Sigmoid colon (tissue), 7 donors: ENCODE measurements around the gene ARHGAP22. TPM values are rescaled to one million over a fixed set of nuclear protein-coding genes. Genes with fewer than 3 reads are reported as not detected.

Experiments used
- DNase-seq: peaks from one replicate; pipeline ENCODE4 v3.0.0-alpha.2; 2019
- H3K27ac ChIP-seq, 4 donors: fragments of 200-600 bp; sonication (generic); one replicate each; pipeline ENCODE4 v1.5.1; 2016 to 2019; ENCODE audit warnings: mild to moderate bottlenecking in 1 of 4
- H3K27me3 ChIP-seq, 3 donors: fragments of 200-600 bp; sonication (generic); one replicate each; pipeline ENCODE4 v1.5.1; 2019; ENCODE audit warnings: mild to moderate bottlenecking in 1 of 3
- H3K36me3 ChIP-seq, 4 donors: fragments of 200-600 bp; sonication (generic); one replicate each; pipeline ENCODE4 v1.5.1; 2016 to 2019
- H3K4me1 ChIP-seq, 4 donors: fragments of 200-600 bp; sonication (generic); one replicate each; pipeline ENCODE4 v1.5.1; 2017 to 2019
- H3K4me3 ChIP-seq, 4 donors: fragments of 200-600 bp; sonication (generic); one replicate each; pipeline ENCODE4 v1.5.1; 2017 to 2019; ENCODE audit warnings: mild to moderate bottlenecking in 2 of 4, moderate library complexity in 1 of 4
- H3K9me3 ChIP-seq, 4 donors: fragments of 200-600 bp in 3 of 4; sonication (generic) in 3 of 4; one replicate each; pipeline versions ENCODE4 v1.5.1 to v1.6.1; 2013 to 2019
- EP300 ChIP-seq, 4 donors: sonication (generic); formaldehyde crosslinking; IDR thresholded peaks; one replicate each; pipeline ENCODE4 v1.6.1; 2017; ENCODE audit warnings: antibody characterized with exemption in 4 of 4
- POLR2A ChIP-seq, 2 donors: fragments of 450-650 bp; IDR thresholded peaks; one replicate each; pipeline ENCODE4 v1.6.1; 2016; ENCODE audit warnings: antibody characterized with exemption in 2 of 2, mild to moderate bottlenecking in 2 of 2, moderate library complexity in 2 of 2
- POLR2AphosphoS5 ChIP-seq, 4 donors: sonication (generic); formaldehyde crosslinking; IDR thresholded peaks; one replicate each; pipeline ENCODE4 v1.6.1; 2017; ENCODE audit warnings: antibody characterized with exemption in 4 of 4
- WGBS, 2 donors: extraction: QIAGEN DNeasy Blood & Tissue Kit; methylation state at CpG; one replicate each; pipeline ENCODE4 v1.1.7; 2013; 5-methylcytosine and 5-hydroxymethylcytosine counted together
- intact Hi-C: fragments of 100-400 bp; cut with DNase I; formaldehyde crosslinking; loops from one replicate; pipeline ENCODE4 v1.15.1; 2023
- polyA plus RNA-seq, 3 donors: library from polyadenylated mRNA; stranded (reverse); fragments of 200-250 nt; gene quantifications; one replicate each; pipeline ENCODE4 v1.2.3, GENCODE V29; 2013
- total RNA-seq, 4 donors: library from RNA; depleted of rRNA; stranded (reverse); fragments of >200 nt; gene quantifications; one replicate each; pipeline ENCODE4 v1.1.0, GENCODE V29; 2016
- TF ChIP-seq, protein P1 (sequence below), 4 experiments: fragments of 450-650 bp in 3 of 4; fragments of 200-600 bp in 1 of 4; IDR thresholded peaks; one replicate each; pipeline ENCODE4 v1.5.1; 2016 to 2019; ENCODE audit warnings: antibody characterized with exemption in 4 of 4, mild to moderate bottlenecking in 3 of 4, moderate library complexity in 2 of 4
- donor health status: healthy with polysubstance abuse.
- donor health status: Bipolar disorder and iron deficiency.
- donor health status: healthy.

ARHGAP22 gene
- total and polyA plus RNA-seq, 7 donors, result 1.2 to 6.4 (median 3.1) TPM

GRCh38 chr10:48462482-48463020 lies 142.3 kb downstream of the ARHGAP22 start:
- H3K27me3 ChIP-seq, result peaks cover 0 to 7% (median 4%) of the 10 kb centered on the region in 3 donors
- DNase-seq, result no peak

GRCh38 chr10:48461623-48462481 lies 143.0 kb downstream of the ARHGAP22 start:
- TF ChIP-seq EP300 (IDR thresholded peaks at IDR 0.05) (no peak), POLR2AphosphoS5 (IDR thresholded peaks at IDR 0.05) (no peak), POLR2A (IDR thresholded peaks at IDR 0.05) (no peak)
- TF ChIP-seq, protein P1, sequence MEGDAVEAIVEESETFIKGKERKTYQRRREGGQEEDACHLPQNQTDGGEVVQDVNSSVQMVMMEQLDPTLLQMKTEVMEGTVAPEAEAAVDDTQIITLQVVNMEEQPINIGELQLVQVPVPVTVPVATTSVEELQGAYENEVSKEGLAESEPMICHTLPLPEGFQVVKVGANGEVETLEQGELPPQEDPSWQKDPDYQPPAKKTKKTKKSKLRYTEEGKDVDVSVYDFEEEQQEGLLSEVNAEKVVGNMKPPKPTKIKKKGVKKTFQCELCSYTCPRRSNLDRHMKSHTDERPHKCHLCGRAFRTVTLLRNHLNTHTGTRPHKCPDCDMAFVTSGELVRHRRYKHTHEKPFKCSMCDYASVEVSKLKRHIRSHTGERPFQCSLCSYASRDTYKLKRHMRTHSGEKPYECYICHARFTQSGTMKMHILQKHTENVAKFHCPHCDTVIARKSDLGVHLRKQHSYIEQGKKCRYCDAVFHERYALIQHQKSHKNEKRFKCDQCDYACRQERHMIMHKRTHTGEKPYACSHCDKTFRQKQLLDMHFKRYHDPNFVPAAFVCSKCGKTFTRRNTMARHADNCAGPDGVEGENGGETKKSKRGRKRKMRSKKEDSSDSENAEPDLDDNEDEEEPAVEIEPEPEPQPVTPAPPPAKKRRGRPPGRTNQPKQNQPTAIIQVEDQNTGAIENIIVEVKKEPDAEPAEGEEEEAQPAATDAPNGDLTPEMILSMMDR (IDR thresholded peaks at IDR 0.05), result no peak
- WGBS, 2 donors, result 88 to 89% methylated on average over 12 of the region's 12 CpGs
- H3K27me3 ChIP-seq, result peaks cover 0 to 3% (median 3%) of the 10 kb centered on the region in 3 donors
- intact Hi-C loops, result no loop called here
- H3K27ac ChIP-seq, result no peak overlapping the region
- H3K4me1 ChIP-seq, result peaks cover 0 to 40% (median 32%) of the 10 kb centered on the region in 4 donors
- H3K9me3 ChIP-seq, result no peaks in the 10 kb centered on the region
- H3K4me3 ChIP-seq, result no peak overlapping the region
- H3K36me3 ChIP-seq, result no peaks in the 10 kb centered on the region
- no peak for DNase-seq

More at GRCh38 chr10:48462482-48463020, 142.3 kb downstream of the ARHGAP22 start:
- TF ChIP-seq, protein P1 (IDR thresholded peaks at IDR 0.05), result no peak
- TF ChIP-seq POLR2A (IDR thresholded peaks at IDR 0.05), result no peak
- TF ChIP-seq EP300 (IDR thresholded peaks at IDR 0.05), result no peak
- no peak for TF ChIP-seq POLR2AphosphoS5 (IDR thresholded peaks at IDR 0.05)
- Histone ChIP-seq H3K36me3 (no peaks in the 10 kb centered on the region), H3K4me1 (peaks cover 0 to 37% (median 31%) of the 10 kb centered on the region in 4 donors), H3K27ac (no peak overlapping the region), H3K9me3 (no peaks in the 10 kb centered on the region), H3K4me3 (no peak overlapping the region)
- WGBS, 2 donors, result 85 to 88% methylated on average over 5 of the region's 5 CpGs
- intact Hi-C loops, result no loop called here

DNA sequence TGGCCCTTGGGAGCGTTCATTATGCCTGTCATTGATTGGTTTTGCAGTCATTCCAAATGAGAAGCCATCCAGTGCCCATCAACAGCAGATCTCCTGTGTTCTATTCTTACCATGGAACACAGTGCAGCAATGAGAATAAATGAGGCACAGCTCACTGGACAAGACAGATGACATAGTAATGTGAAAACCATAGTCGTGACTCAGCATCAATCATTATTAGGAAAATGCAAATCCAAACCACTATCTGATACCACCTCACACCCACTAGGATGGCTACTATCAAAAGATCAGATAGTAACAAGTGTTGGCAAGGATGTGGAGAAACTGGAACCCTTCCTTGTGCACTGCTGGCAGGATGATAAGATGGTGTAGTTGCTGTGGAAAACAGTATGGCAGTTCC lies 144.7 kb downstream of the ARHGAP22 start:
- no peak overlapping the region for H3K4me3 ChIP-seq
- peaks cover 0 to 36% (median 25%) of the 10 kb centered on the region in 4 donors for H3K4me1 ChIP-seq
- WGBS, 2 donors, result 85 to 88% methylated on average over 2 of the region's 2 CpGs
- no peaks in the 10 kb centered on the region for H3K27me3 ChIP-seq
- TF ChIP-seq POLR2AphosphoS5 (IDR thresholded peaks at IDR 0.05) (no peak), EP300 (IDR thresholded peaks at IDR 0.05) (no peak), POLR2A (IDR thresholded peaks at IDR 0.05) (no peak)
- TF ChIP-seq, protein P1 (IDR thresholded peaks at IDR 0.05), result no peak
- intact Hi-C loops, result no loop called here
- H3K9me3 ChIP-seq, result no peaks in the 10 kb centered on the region
- no peak for DNase-seq
- no peaks in the 10 kb centered on the region for H3K36me3 ChIP-seq
- H3K27ac ChIP-seq, result no peak overlapping the region

DNA sequence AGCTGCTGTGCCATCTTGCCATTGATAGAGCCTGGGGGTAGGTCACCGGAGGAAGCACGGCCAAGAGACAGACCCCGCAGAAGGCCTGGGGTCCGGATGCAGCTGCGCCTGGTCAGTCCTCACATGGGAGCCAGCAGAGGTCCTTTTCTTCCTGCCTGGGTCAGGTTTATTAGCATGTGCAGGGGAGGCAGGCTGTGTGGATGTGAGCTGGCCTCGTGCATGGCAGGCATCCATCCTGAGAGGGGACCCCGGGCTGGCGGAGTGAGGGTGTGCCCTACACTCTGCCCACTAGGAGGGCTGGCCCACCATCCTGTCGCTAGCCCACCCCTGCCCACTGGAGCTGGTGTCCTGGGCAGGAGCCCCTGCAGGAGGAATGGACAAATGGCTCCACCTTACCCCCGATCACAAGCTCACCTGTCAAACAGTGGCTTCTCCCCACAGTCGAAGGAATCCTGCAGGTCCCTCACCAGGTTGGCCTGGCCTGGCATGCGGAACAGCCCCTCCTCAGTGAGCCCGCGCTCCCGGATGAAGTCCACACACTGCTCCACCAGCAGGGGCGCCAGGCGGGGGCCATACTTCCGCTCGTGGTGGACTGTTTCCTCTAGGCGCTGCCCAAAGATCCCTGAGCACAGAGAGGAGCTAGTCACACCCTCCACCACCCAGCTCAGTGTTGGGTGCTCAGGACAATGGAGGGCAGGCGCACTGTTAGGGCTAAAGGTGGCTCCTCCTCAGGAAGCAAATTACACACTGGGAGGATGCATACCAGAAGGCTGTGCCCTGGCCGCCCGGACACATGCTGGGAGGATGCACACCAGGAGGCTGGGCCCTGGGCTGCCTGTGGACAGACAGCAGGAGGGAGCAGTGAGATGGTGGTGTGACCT lies 145.4 kb downstream of the ARHGAP22 start:
- no peaks in the 10 kb centered on the region for H3K27me3 ChIP-seq
- H3K4me1 ChIP-seq, result peaks cover 0 to 29% (median 19%) of the 10 kb centered on the region in 4 donors
- no peak overlapping the region for H3K4me3 ChIP-seq
- H3K36me3 ChIP-seq, result no peaks in the 10 kb centered on the region
- 80 to 82% methylated on average over 23 of the region's 23 CpGs for WGBS, 2 donors
- no peak overlapping the region for H3K27ac ChIP-seq
- intact Hi-C loops, result no loop called here
- peak; percentile 60 for DNase-seq
- no peak for TF ChIP-seq POLR2A (IDR thresholded peaks at IDR 0.05)
- no peak for TF ChIP-seq EP300 (IDR thresholded peaks at IDR 0.05)
- TF ChIP-seq POLR2AphosphoS5 (IDR thresholded peaks at IDR 0.05), result no peak
- TF ChIP-seq, protein P1 (IDR thresholded peaks at IDR 0.05), result no peak
- no peaks in the 10 kb centered on the region for H3K9me3 ChIP-seq
